GM12801 (cell line): Measurements from ENCODE around the gene EPHB3.

ENCODE experiments used
- CTCF ChIP-seq: IDR thresholded peaks from one replicate; pipeline ENCODE4 v1.5.1; 2011; ENCODE audit warnings: control low read depth; ENCODE audit not compliant: insufficient read length; ENCODE audit errors: extremely low read depth

EPHB3 gene

GRCh38 chr3:184585545-184585944 lies 24.0 kb downstream of the EPHB3 start:
- TF ChIP-seq CTCF: no peak

- TF ChIP-seq CTCF: no peak
Measured at GRCh38 chr3:184586851-184587250, 25.3 kb downstream of the EPHB3 start.

GRCh38 chr3:184588776-184589175 lies 27.2 kb downstream of the EPHB3 start:
- TF ChIP-seq CTCF: no peak

GRCh38 chr3:184590795-184591194 lies 29.2 kb downstream of the EPHB3 start:
- no peak for TF ChIP-seq CTCF

- TF ChIP-seq CTCF: no peak
Measured at GRCh38 chr3:184591789-184592188, 30.2 kb downstream of the EPHB3 start.

- TF ChIP-seq CTCF: no peak
Measured at GRCh38 chr3:184592371-184593219, 31.0 kb downstream of the EPHB3 start.

- no peak for TF ChIP-seq CTCF
Measured at GRCh38 chr3:184593220-184593927, 31.8 kb downstream of the EPHB3 start.
